MCF 10A (cell line): ENCODE measurements around the gene RACGAP1. TPM values are rescaled to one million over a fixed set of nuclear protein-coding genes. Genes with fewer than 3 reads are reported as not detected.

Source experiments
- BruUV-seq: library from RNA; stranded (reverse); fragments of 400-500 nt; replicated peaks from 2 replicates; lab custom pipeline; 2021; lab: Mats Ljungman, UMichigan
- CTCF ChIA-PET: fragments of 300-600 bp; sonication (Branson Sonifier 250); formaldehyde crosslinking; extraction: SDS; loops from one replicate; lab custom pipeline; 2021; ENCODE audit warnings: antibody characterized with exemption, inconsistent platforms; lab: Yijun Ruan, JAX
- POLR2A ChIA-PET: fragments of 300-600, 350-650 bp; sonication (Branson Sonifier 250); formaldehyde crosslinking; extraction: SDS; loops from one replicate; lab custom pipeline; 2020; ENCODE audit warnings: antibody characterized with exemption, inconsistent platforms; lab: Yijun Ruan, JAX
- DNase-seq: peaks from one replicate; pipeline ENCODE4 v3.0.0-alpha.2; 2018; ENCODE audit not compliant: unreplicated experiment
- H3K27ac Mint-ChIP-seq: one replicate; pipeline ENCODE4 v1.8.0; 2022; ENCODE audit warnings: mild to moderate bottlenecking, low read depth, mixed read lengths; ENCODE audit not compliant: unreplicated experiment
- H3K27me3 Mint-ChIP-seq: one replicate; pipeline ENCODE4 v1.8.0; 2022; ENCODE audit warnings: mixed read lengths; ENCODE audit not compliant: insufficient read depth, unreplicated experiment
- H3K36me3 Mint-ChIP-seq: one replicate; pipeline ENCODE4 v1.8.0; 2022; ENCODE audit warnings: mild to moderate bottlenecking, moderate library complexity, mixed read lengths; ENCODE audit not compliant: insufficient read depth, unreplicated experiment
- H3K4me1 Mint-ChIP-seq: one replicate; pipeline ENCODE4 v1.8.0; 2022; ENCODE audit warnings: mixed read lengths; ENCODE audit not compliant: insufficient read depth, unreplicated experiment
- H3K4me3 Mint-ChIP-seq: one replicate; pipeline ENCODE4 v1.8.0; 2022; ENCODE audit warnings: mild to moderate bottlenecking, moderate library complexity, mixed read lengths; ENCODE audit not compliant: unreplicated experiment
- H3K9me3 Mint-ChIP-seq: one replicate; pipeline ENCODE4 v1.8.0; 2022; ENCODE audit warnings: mixed read lengths; ENCODE audit not compliant: unreplicated experiment
- CTCF ChIP-seq: fragments of 200-600 bp; IDR thresholded peaks from one replicate; pipeline ENCODE4 v1.8.0; 2022; ENCODE audit warnings: antibody characterized with exemption, mild to moderate bottlenecking; ENCODE audit not compliant: unreplicated experiment
- intact Hi-C: fragments of 100-400 bp; cut with micrococcal nuclease; formaldehyde crosslinking; loops from 2 replicates; pipeline ENCODE4 v1.14.1; 2022
- total RNA-seq: library from RNA; stranded (reverse); gene quantifications from 2 replicates; pipeline ENCODE4 v1.2.3, GENCODE V29; 2022

The RACGAP1 gene
- total RNA-seq, 1 experiment from 2014 or later: 67.9 TPM

- ChIA-PET POLR2A (no interaction called here), CTCF (interaction anchor here (0.7 to 1.5 kb wide), 4 partner anchors 16 to 74 kb away, joined by 3 to 4 read pairs (median 4); no protein-coding TSS in a partner anchor)
- Mint-ChIP-seq H3K27me3 (no peaks in the 10 kb centered on the region), H3K27ac (no peak overlapping the region), H3K36me3 (peaks cover 6% of the 10 kb centered on the region), H3K4me1 (peaks cover 19% of the 10 kb centered on the region), H3K9me3 (no peaks in the 10 kb centered on the region), H3K4me3 (no peak overlapping the region)
- no peak for DNase-seq
- no TSS peak for BruUV-seq
- intact Hi-C loops: no loop called here
- TF ChIP-seq CTCF: no peak
Observed at GRCh38 chr12:49943625-49943960, 81.7 kb downstream of the RACGAP1 start.

GRCh38 chr12:49942921-49943624 is 82.2 kb downstream of the RACGAP1 start:
- no TSS peak for BruUV-seq
- Mint-ChIP-seq H3K4me1 (peaks cover 19% of the 10 kb centered on the region), H3K27ac (peak overlapping the region; percentile 46), H3K9me3 (no peaks in the 10 kb centered on the region), H3K36me3 (peaks cover 6% of the 10 kb centered on the region), H3K27me3 (no peaks in the 10 kb centered on the region), H3K4me3 (no peak overlapping the region)
- no peak for DNase-seq
- POLR2A ChIA-PET: interaction anchor here (0.6 kb wide), 2 partner anchors 189 to 566 kb away, joined by 3 read pairs; no protein-coding TSS in a partner anchor
- TF ChIP-seq CTCF: no peak
- intact Hi-C loops: no loop called here
- CTCF ChIA-PET: interaction anchor here (0.8 to 1.7 kb wide), 5 partner anchors 17 to 112 kb away, joined by 3 to 6 read pairs (median 4); no protein-coding TSS in a partner anchor

- DNase-seq: no peak
- Mint-ChIP-seq H3K27me3 (no peaks in the 10 kb centered on the region), H3K9me3 (no peaks in the 10 kb centered on the region), H3K36me3 (peaks cover 6% of the 10 kb centered on the region), H3K27ac (no peak overlapping the region), H3K4me3 (no peak overlapping the region), H3K4me1 (peaks cover 19% of the 10 kb centered on the region)
- no TSS peak for BruUV-seq
- intact Hi-C loops: no loop called here
- POLR2A ChIA-PET: interaction anchor here (0.6 kb wide), 1 partner anchor 567 kb away, joined by 3 read pairs; no protein-coding TSS in a partner anchor
- CTCF ChIA-PET: interaction anchor here (0.6 to 1.7 kb wide), 4 partner anchors 25 to 144 kb away, joined by 3 to 6 read pairs (median 4); no protein-coding TSS in a partner anchor
- TF ChIP-seq CTCF: no peak
Observed at GRCh38 chr12:49942512-49942893, 82.8 kb downstream of the RACGAP1 start.
